ENCODE measurements around the gene GPR171.

Gene GPR171

GRCh38 chr3:151213881-151214280 lies 10.9 kb upstream of the GPR171 start:
- no peak for DNase-seq (ENCODE audit: low read depth)

- DNase-seq (ENCODE audit: low read depth): no peak
Observed at GRCh38 chr3:151213151-151213550, 10.1 kb upstream of the GPR171 start.

GRCh38 chr3:151210676-151211381 lies 7.8 kb upstream of the GPR171 start:
- DNase-seq (ENCODE audit: low read depth): no peak

- DNase-seq (ENCODE audit: low read depth): no peak
Observed at GRCh38 chr3:151209654-151210053, 6.6 kb upstream of the GPR171 start.

GRCh38 chr3:151206201-151206600 lies 3.2 kb upstream of the GPR171 start:
- DNase-seq (ENCODE audit: low read depth): no peak

- no peak for DNase-seq (ENCODE audit: low read depth)
Observed at GRCh38 chr3:151205482-151205881, 2.5 kb upstream of the GPR171 start.

GRCh38 chr3:151204530-151205402 lies 1.8 kb upstream of the GPR171 start:
- DNase-seq (ENCODE audit: low read depth): no peak

GRCh38 chr3:151201051-151201730 lies 1.8 kb downstream of the GPR171 start:
- DNase-seq (ENCODE audit: low read depth): no peak

- no peak for DNase-seq (ENCODE audit: low read depth)
Observed at GRCh38 chr3:151200586-151200985, 2.4 kb downstream of the GPR171 start.

- DNase-seq (ENCODE audit: low read depth): no peak
Observed at GRCh38 chr3:151199554-151200438, 3.2 kb downstream of the GPR171 start.

- DNase-seq (ENCODE audit: low read depth): no peak
Observed at GRCh38 chr3:151198849-151199248, 4.2 kb downstream of the GPR171 start.

- DNase-seq (ENCODE audit: low read depth): no peak
Observed at GRCh38 chr3:151197981-151198767, 4.8 kb downstream of the GPR171 start.

GRCh38 chr3:151197228-151197627 lies 5.8 kb downstream of the GPR171 start:
- no peak for DNase-seq (ENCODE audit: low read depth)

- DNase-seq (ENCODE audit: low read depth): no peak
Observed at GRCh38 chr3:151196434-151196833, 6.6 kb downstream of the GPR171 start.

GRCh38 chr3:151195826-151196225 lies 7.2 kb downstream of the GPR171 start:
- DNase-seq (ENCODE audit: low read depth): no peak

- no peak for DNase-seq (ENCODE audit: low read depth)
Observed at GRCh38 chr3:151192545-151192944, 10.5 kb downstream of the GPR171 start.

GRCh38 chr3:151191095-151191494 lies 11.9 kb downstream of the GPR171 start:
- DNase-seq (ENCODE audit: low read depth): no peak

GRCh38 chr3:151183265-151183671 lies 19.7 kb downstream of the GPR171 start:
- DNase-seq (ENCODE audit: low read depth): no peak

- no peak for DNase-seq (ENCODE audit: low read depth)
Observed at GRCh38 chr3:151182349-151183079, 20.5 kb downstream of the GPR171 start.

GRCh38 chr3:151178208-151178845 lies 24.7 kb downstream of the GPR171 start:
- no peak for DNase-seq (ENCODE audit: low read depth)

All from activated T-cell treated with anti-CD3 and anti-CD28 coated beads for 1 hour (primary cell).